ENCODE results near the gene CITED2.

CITED2 gene

DNA sequence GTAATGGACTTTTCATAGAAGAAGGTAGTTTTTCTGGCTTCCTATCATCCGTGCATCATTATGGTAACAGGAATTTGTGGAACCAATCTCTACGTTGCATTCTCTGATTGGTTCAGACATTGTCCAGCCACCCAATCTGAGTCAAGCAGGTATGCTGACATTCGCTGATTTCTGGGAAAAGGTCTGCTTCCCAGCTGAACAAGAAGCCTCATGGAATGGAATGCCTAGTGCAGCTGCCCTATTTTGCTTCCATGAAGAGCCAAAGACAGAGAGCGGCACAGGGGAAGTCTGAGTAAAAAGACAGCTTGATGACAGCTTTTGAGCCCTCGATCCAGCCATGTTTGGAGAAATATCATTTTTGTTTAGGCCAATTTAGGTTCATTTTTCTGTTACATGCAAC is 44.1 kb downstream of the CITED2 start:
- no peak for DNase-seq

DNA sequence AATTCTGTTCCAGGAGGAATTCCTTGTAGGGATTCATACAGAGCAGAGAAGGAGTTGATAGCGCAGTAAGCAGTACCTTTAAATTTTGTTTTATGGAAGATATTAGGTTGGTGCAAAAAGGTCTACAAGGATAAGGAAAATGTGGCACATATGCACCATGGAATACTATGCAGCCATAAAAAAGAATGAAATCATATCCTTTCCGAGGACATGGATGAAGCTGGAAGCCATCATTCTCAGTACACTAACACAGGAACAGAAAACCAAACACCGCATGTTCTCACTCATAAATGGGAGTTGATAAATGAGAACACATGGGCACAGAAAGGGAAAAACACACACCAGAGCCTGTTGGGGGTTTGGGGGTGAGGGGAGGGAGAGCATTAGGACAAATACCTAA is 45.2 kb downstream of the CITED2 start:
- no peak for DNase-seq

DNA sequence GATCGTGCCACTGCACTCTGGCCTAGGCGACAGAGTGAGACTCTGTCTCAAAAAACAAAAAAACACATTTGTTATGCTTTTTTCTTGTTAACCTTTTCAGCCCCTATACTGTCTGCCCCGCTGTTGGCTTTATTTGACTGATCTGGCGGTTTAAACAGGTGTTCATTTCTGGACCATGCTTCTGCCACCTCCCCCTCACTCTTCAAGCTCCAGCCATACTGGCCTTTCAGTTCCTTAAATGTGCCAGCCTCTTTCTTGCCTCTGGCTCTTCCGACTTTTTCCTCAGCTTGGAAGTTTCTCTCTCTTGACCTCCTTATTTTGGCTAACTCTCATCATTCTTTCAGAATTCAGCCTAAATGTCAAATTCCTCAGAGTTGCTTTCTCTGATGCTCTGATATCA is 47.4 kb downstream of the CITED2 start:
- DNase-seq: no peak

DNA sequence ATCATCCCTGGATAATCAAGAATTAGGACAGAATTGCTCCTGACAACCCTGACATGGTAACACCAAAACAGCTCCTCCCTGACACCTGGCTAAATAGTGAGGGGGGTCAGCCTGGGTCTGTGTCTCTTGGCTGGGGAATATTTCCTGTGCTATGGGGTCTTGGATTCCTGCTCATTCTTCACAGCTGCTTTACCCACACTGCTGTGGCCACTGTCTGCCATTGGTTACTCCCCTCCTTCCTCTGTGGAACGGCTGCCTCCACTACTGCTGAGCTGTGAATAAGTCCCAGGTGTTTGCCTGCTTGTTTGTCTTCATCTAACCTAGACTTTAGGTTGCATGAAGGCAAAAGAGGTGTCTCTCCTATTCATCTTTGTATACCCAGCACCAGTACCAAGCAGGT is 48.8 kb downstream of the CITED2 start:
- no peak for DNase-seq

DNA sequence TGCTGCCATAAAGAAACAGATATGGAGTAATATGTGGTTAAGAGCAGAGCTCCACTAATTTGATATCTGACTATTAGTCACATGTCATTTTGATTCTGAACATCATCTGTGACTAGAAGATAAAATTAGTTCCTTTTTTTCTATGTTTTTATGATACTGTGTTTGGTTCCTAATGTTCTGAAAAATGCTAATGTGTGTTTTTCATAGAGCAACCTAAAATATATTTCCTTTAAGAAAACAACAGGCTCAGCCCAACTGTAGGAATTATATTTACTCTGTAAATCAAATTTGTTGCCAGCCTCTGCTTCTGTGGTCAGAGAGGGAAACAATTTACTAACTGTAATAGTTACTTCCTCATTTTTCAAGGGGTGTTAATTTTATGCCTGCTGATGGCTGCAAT is 49.3 kb downstream of the CITED2 start:
- no peak for DNase-seq

DNA sequence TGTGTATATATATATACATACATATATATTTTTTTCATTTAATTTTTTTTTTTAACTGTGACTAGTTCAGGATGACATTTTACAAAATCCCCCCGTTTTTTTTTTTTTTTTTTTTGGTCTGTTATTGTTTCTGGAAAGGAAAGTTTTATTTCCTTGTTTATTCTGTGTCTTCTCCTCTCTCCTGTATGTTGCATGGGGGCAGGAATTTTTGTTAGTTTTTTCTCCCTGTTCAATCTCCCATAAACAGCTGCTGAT is 50.2 kb downstream of the CITED2 start:
- no peak for DNase-seq

DNA sequence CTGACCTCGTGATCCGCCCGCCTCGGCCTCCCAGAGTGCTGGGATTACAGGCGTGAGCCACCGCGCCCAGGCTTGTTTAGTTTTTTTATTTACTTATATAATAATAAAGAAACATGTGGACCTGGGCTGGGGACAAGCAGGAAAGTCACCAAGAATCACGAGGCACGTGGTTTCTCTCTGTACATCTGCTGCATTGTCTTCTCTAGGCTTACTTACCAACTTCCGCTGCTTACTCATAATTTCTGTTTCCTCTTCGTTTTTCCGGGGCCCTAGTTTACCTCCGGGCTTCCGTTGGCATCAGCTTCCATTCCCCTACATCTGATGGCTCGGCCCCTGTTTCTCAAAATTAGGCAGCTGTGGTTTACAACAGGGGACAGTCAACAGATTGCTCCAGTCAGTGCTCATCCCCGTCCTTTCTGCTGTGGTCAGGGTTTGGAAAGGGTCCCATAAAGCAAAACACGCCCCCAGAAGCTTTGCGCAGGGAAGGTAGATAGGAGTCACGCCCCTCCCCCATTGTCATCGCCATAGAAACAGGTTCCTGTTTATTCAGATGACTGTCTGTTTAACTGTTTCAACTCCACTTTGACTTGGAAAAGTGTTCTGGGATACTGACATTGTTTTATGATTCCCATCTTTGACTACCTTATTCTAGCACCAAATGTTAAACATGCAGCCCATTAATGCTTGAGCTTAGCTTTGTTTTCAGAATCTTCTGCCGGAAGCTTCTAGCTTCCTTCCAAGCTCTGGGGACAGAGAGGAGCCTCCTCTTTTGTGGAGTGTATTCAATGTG is 50.7 kb downstream of the CITED2 start:
- DNase-seq: peak in 6 of 14 donors; percentile 3 to 36 (median 10)
